H1 (cell line): ENCODE measurements around the gene RS1. TPM values are rescaled to one million over a fixed set of nuclear protein-coding genes. Genes with fewer than 3 reads are reported as not detected.

ENCODE experiments used
- ASH2L ChIP-seq: fragments of 200-600, 300-600 bp; sonication (generic); IDR thresholded peaks from one replicate; pipeline ENCODE4 v1.7.1; 2017; ENCODE audit warnings: low read length
- CBX5 ChIP-seq: fragments of 300-800, 300-1000 bp; sonication (generic); IDR thresholded peaks from 2 replicates; pipeline ENCODE4 v1.7.1; 2016; ENCODE audit warnings: antibody characterized with exemption, low read length, low read depth
- EZH2 ChIP-seq: fragments of 200-600 bp; sonication (generic); IDR thresholded peaks from 2 replicates; pipeline ENCODE4 v1.7.1; 2012; ENCODE audit warnings: low read depth, mild to moderate bottlenecking, moderate library complexity, low read length, inconsistent platforms; ENCODE audit not compliant: severe bottlenecking
- GTF2F1 ChIP-seq: IDR thresholded peaks from 2 replicates; pipeline ENCODE4 v1.6.1; 2012; ENCODE audit warnings: low read depth, low read length, improper control_type of control experiment, borderline replicate concordance
- HDAC6 ChIP-seq: IDR thresholded peaks from one replicate; pipeline ENCODE4 v1.7.1; 2012; ENCODE audit warnings: low read depth, mild to moderate bottlenecking, inconsistent platforms, low read length, moderate library complexity
- KDM5A ChIP-seq: fragments of 200-600 bp; IDR thresholded peaks from 2 replicates; pipeline ENCODE4 v1.7.1; 2012; ENCODE audit warnings: mild to moderate bottlenecking, low read length, inconsistent platforms, mixed read lengths
- MAFK ChIP-seq: IDR thresholded peaks from 2 replicates; pipeline ENCODE4 v1.6.1; 2012; ENCODE audit warnings: low read depth, mild to moderate bottlenecking, improper control_type of control experiment, low read length
- NANOG ChIP-seq: IDR thresholded peaks from 2 replicates; pipeline ENCODE4 v1.6.1; 2011; ENCODE audit warnings: low read length, low read depth, mild to moderate bottlenecking, inconsistent platforms; ENCODE audit not compliant: insufficient read depth, poor library complexity, severe bottlenecking
- NRF1 ChIP-seq: IDR thresholded peaks from 2 replicates; pipeline ENCODE4 v1.6.1; 2011; ENCODE audit warnings: mild to moderate bottlenecking, low read depth, low read length, improper control_type of control experiment
- PHF8 ChIP-seq: fragments of 200-600 bp; sonication (generic); conservative IDR thresholded peaks from 2 replicates; pipeline ENCODE4 v1.7.1; 2012; ENCODE audit warnings: low read depth, mild to moderate bottlenecking, inconsistent platforms, low read length, moderate library complexity
- RNF2 ChIP-seq: fragments of 200-900, 300-1000 bp; sonication (generic); IDR thresholded peaks from 2 replicates; pipeline ENCODE4 v1.7.1; 2016; ENCODE audit warnings: borderline replicate concordance, low read depth, mild to moderate bottlenecking, antibody characterized with exemption, low read length; ENCODE audit not compliant: poor library complexity, severe bottlenecking; ENCODE audit errors: missing control alignments
- SAP30 ChIP-seq: fragments of 300-600 bp; sonication (generic); IDR thresholded peaks from 2 replicates; pipeline ENCODE4 v1.7.1; 2012; ENCODE audit warnings: low read length, moderate library complexity, mild to moderate bottlenecking, inconsistent platforms; ENCODE audit not compliant: insufficient read depth, insufficient replicate concordance
- SIN3A ChIP-seq, 2 experiments: IDR thresholded peaks in 1 of 2; conservative IDR thresholded peaks in 1 of 2; 2 replicates each; pipeline ENCODE4 v1.6.1; 2011 to 2012; ENCODE audit warnings: low read length in 2 of 2, improper control_type of control experiment in 1 of 2, low read depth in 1 of 2, mild to moderate bottlenecking in 1 of 2
- SIRT6 ChIP-seq: IDR thresholded peaks from one replicate; pipeline ENCODE4 v1.7.1; 2012; ENCODE audit warnings: low read length, inconsistent platforms
- polyA plus RNA-seq, 7 experiments: library from polyadenylated mRNA; depleted of rRNA in 3 of 7; stranded (reverse) in 5 of 7; unstranded in 2 of 7; fragments of >200 nt in 5 of 7; fragments of 200-250 nt in 2 of 7; gene quantifications; 1 replicate in 5 of 7; 2 replicates in 1 of 7; 4 replicates in 1 of 7; pipeline versions ENCODE4 v1.2.1 to v1.2.3, GENCODE V29; 2011 to 2013; ENCODE audit warnings: missing spikeins in 2 of 7, mixed read lengths in 2 of 7
- total RNA-seq: library from RNA; stranded (reverse); fragmentation: NEBNext Ultra II Directional; extraction: Animal tissue kit (Norgen Biotek cat#: 25700); gene quantifications from 2 replicates; pipeline ENCODE4 v1.2.1, GENCODE V29; 2021
- TF ChIP-seq, protein P1 (sequence below): IDR thresholded peaks from 2 replicates; pipeline ENCODE4 v1.6.1; 2012; ENCODE audit warnings: inconsistent platforms
- TF ChIP-seq, protein P2 (sequence below): IDR thresholded peaks from 2 replicates; pipeline ENCODE4 v1.6.1; 2011; ENCODE audit warnings: low read length, improper control_type of control experiment
- TF ChIP-seq, protein P3 (sequence below): IDR thresholded peaks from 2 replicates; pipeline ENCODE4 v1.6.1; 2012; ENCODE audit warnings: low read length, inconsistent platforms

Gene RS1
- total and polyA plus RNA-seq, 2 of the 8 experiments (the other 6 are each of a cell fraction or from before 2014, with no cell fraction given) = 0.03 TPM; not detected in 1

- TF ChIP-seq NRF1 (no peak), NANOG (no peak), EZH2 (no peak), HDAC6 (no peak), GTF2F1 (no peak), ASH2L (peak; percentile 100), MAFK (peak; percentile 69; the same call in 1 of the 2 replicates), RNF2 (no peak), CBX5 (no peak), SAP30 (no peak), KDM5A (no peak), SIRT6 (no peak), SIN3A (conservative IDR thresholded peaks at IDR 0.05 in 1 of 2, IDR thresholded peaks at IDR 0.05 in 1 of 2; ENCODE audit: low read depth in 1 of 2, low read length in 2 of 2) (0 out of 4 replicates have a peak, but pooled peaks of 1 of the 2 experiments have one; percentile 23), PHF8 (peak; percentile 50; the same call in 1 of the 2 replicates)
- TF ChIP-seq, protein P1, sequence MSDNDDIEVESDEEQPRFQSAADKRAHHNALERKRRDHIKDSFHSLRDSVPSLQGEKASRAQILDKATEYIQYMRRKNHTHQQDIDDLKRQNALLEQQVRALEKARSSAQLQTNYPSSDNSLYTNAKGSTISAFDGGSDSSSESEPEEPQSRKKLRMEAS = no peak
- TF ChIP-seq, protein P2, sequence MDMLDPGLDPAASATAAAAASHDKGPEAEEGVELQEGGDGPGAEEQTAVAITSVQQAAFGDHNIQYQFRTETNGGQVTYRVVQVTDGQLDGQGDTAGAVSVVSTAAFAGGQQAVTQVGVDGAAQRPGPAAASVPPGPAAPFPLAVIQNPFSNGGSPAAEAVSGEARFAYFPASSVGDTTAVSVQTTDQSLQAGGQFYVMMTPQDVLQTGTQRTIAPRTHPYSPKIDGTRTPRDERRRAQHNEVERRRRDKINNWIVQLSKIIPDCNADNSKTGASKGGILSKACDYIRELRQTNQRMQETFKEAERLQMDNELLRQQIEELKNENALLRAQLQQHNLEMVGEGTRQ = no peak
- TF ChIP-seq, protein P3, sequence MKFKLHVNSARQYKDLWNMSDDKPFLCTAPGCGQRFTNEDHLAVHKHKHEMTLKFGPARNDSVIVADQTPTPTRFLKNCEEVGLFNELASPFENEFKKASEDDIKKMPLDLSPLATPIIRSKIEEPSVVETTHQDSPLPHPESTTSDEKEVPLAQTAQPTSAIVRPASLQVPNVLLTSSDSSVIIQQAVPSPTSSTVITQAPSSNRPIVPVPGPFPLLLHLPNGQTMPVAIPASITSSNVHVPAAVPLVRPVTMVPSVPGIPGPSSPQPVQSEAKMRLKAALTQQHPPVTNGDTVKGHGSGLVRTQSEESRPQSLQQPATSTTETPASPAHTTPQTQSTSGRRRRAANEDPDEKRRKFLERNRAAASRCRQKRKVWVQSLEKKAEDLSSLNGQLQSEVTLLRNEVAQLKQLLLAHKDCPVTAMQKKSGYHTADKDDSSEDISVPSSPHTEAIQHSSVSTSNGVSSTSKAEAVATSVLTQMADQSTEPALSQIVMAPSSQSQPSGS = 0 out of 2 replicates have a peak, but pooled peaks have one; percentile 37
These were observed 3.2 kb upstream of the RS1 start (continued) for GRCh38 chrX:18674788-18675735.
